ENCODE results near the gene QSOX1. TPM values are rescaled to one million over a fixed set of nuclear protein-coding genes. Genes with fewer than 3 reads are reported as not detected.

QSOX1 gene
- polyA plus RNA-seq, 5 donors: 123 to 207 (median 160) TPM

DNA sequence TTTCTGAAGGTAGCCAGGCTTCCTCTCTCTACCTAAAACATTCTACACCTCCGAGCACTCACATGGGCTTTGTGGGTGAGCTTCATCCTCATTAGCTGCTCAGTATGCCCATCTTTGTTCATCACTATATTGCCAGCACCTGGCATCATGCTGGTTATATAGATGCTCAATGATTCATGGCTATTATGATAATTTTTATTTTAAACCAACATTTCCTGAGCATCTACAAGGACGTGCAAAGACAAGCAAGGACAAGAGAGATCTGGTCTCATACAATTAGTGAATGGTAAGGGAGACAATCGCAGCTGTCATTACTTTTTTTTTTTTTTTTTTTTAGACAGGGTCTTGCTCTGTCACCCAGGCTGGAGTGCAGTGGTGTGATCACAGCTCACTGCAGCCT is 11.3 kb upstream of the QSOX1 start:
- no peak for DNase-seq

DNA sequence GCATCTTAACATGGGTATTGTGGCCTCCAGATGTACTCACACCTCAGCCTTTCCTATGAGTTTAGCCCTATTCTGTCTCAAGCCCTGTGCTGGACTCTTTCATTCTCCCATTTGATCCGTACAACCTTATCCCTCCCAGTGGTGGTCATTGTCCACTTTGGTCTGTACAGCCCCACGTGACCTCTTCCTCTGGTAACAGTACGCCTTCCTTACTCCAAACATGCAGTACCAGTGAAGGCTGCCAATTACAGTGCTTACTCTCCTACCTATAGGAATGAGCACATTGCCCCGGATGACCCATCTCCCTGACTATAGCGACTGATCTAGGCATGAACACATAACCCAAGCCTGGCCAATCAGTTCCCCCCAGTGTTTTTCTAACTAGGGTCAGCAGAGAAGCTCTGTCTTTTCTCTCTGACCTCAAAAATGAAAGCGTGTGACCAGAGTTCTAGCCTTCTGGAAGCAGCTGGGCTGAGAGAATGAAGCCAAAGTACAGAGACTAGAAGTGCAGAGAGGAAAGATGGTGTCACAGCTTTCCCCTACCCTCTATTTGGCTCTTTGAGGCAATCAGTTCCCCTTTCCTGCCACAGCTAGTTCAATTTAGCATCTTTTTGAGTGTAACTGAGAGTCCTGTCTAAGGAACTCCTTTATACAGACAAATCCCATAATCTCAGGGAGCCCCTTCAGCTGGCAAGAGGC is 9.9 kb upstream of the QSOX1 start:
- no peak for DNase-seq

DNA sequence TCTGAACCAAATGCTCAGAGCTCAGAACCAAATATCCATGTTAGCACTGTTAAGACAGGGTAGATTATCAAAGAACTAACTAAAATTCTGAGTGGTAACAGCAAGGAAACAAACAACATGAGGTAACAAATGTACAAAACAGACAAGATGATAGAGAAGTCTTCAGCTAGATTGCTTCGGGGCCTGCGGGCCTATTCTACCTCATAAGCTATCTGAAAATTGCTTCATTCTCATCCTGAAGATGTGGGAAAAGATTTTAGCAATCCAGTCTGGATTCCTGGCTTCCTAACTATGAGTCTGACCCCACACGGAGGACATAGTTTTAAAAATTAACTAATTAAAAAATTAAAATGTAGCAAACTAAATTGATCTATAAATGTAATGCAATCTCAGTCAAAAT is 9.2 kb upstream of the QSOX1 start:
- DNase-seq: no peak

GRCh38 chr1:180150982-180151381 is 3.7 kb upstream of the QSOX1 start:
- no peak for DNase-seq

DNA sequence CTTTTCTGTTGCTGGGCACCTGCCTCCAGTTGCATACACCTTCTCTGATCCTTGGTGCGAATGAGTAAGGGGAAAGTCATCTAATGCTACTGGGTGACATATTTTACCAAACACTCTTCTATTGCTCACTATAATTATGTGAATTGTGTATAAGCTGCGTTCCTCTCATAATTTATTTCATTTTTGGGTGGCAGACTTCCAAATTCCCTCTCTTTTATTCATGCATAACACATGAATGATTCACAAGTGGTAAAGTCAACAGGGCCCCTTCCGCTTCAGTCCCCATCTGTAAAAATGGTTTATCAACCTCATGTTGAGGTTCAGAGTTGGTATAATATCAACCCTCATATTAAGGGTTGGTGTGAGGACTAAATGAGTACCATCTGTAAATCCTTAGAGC is 3.2 kb upstream of the QSOX1 start:
- DNase-seq: no peak

- DNase-seq: no peak
Measured at GRCh38 chr1:180152588-180152987, 2.1 kb upstream of the QSOX1 start.

DNA sequence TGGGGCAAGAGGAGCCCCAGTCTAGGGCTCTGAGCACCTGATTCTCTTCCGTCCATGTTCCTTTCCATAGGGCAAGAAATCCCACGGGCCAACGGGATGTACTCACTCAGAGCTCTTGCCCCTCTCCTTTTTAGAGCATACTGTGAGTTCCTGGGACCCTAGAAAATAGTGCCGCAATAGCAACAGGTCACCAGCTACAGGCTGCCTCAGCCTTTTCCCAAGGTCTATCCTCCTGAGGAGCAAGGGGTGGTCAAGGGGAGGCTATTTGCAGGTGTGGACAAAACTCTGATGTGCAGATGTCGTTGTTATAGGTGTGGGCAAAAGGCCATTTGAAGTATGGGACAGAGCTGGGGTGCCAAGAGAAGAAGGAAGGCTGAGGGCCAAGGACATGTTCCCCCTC is 1.6 kb upstream of the QSOX1 start:
- no peak for DNase-seq

DNA sequence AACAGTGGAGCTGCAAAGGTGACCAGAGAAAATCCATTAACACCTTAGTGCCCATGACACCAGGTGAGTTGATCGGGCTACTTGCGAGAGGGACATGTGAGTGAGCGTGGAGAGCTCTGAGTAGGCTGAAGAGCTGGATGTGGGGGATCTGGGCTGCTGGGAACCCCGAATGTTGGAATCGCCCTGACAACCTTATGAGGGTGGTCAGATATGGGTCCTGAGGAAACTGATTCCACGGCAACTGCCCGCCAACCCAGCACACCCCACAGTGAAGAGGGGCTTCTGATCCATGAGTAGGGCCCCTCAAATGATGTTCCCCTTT is 705 bp upstream of the QSOX1 start:
- no peak for DNase-seq

DNA sequence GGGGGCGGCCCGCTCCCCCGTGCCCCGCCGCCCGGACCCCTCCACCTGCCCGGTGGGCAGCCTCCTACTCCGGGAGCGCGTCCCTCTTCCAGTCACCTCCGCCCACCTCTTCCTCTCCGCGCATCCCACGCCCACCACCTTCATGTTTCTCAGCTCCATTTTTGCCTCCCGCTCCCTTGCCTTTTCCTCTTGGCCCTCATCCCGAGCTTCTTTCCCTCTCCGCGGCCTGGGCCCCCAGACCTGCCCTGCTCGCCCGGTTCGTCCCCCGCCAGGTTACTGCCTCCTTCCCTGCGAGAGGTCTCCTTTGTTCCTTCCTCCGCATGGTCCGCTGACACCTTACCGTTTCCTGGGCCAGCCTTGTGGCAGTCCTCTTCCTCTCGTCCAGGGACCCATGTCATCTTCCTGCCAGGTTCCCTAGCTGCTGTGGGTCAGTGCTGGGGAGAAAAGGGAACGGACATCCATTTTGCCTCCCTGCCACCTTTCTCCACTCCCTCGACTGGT is 563 bp downstream of the QSOX1 start:
- DNase-seq: no peak

DNA sequence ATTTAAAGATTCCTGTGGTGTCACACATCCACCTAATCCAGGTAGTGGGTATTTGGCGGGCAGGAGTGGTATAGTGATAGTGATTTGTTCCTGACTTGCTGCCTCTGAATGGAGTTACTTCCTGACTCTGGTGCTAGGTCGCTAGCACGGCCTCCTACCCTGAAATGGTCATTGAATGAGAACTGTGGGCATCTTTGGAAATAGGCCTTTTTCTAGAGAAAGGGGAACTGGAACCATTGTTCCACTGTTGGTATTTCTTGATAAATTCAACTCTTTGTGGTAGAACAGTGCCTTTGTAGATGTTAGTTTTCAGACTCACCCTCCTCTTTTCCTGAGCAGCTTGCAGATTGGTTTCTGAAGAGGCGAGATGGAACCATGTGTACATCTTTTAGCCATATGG is 1.5 kb downstream of the QSOX1 start:
- DNase-seq: no peak

DNA sequence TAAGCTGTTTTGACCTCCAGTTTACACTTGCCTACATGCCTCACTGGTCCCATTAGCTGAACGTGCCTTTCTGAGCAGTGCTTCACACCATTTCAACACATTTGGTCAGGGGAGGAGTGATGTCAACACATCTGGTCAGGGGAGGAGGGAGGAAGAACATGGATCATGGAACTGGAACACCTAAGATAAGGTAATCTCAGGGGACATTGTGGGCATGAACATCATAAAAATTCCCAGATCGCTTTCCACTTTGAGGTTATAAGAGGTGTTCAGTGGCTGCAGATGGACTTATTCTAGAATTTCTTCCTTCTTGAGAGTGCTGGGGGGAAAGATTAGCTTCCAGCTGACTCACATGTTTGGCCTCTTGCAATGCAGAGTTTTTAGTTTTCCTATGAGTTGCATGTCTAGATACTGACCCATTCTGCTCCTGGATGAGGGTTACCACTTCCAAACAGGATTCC is 2.0 kb downstream of the QSOX1 start:
- no peak for DNase-seq

DNA sequence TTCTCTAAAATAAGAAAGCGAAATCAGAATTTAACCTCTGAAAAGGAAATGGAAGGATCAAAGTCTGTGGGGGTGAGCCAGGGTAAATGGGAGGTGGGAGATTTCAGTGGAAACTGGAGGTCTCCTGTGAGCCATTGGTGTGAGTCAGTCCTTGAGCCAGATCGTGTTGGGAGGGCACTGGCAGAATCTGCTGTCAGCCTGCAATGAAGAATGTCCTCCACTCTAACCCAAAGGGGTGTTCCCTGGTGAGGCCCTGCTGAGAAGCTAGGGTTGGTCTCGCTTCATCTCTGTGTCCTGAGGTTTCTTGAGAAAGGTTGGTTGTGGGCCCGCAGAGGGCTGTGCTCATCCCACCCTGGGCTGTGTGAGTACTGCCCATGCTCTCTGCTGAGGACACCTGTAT is 2.4 kb downstream of the QSOX1 start:
- DNase-seq: no peak

DNA sequence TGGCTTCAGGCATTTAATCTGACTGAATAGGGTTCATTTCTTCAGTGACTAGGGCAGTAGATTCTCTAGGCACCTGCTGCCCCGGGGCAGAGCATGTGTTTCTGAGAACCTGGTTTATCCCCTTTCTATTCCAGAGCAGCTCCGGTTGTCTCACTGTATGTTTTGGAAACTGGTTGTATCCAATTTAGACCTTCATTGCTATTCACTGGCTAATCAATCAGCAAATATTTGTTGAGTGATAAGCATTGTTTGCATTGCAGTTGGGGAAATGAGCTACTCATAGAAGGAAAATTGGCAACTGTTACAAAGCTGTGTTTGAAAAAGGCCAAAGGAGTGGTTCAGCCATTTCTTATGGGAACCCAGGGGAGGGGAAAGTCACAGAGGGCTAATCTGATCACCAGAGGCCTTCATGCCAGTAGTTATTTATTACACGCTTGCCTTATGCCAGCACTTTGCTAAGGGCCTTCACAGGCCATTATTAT is 2.9 kb downstream of the QSOX1 start:
- no peak for DNase-seq

DNA sequence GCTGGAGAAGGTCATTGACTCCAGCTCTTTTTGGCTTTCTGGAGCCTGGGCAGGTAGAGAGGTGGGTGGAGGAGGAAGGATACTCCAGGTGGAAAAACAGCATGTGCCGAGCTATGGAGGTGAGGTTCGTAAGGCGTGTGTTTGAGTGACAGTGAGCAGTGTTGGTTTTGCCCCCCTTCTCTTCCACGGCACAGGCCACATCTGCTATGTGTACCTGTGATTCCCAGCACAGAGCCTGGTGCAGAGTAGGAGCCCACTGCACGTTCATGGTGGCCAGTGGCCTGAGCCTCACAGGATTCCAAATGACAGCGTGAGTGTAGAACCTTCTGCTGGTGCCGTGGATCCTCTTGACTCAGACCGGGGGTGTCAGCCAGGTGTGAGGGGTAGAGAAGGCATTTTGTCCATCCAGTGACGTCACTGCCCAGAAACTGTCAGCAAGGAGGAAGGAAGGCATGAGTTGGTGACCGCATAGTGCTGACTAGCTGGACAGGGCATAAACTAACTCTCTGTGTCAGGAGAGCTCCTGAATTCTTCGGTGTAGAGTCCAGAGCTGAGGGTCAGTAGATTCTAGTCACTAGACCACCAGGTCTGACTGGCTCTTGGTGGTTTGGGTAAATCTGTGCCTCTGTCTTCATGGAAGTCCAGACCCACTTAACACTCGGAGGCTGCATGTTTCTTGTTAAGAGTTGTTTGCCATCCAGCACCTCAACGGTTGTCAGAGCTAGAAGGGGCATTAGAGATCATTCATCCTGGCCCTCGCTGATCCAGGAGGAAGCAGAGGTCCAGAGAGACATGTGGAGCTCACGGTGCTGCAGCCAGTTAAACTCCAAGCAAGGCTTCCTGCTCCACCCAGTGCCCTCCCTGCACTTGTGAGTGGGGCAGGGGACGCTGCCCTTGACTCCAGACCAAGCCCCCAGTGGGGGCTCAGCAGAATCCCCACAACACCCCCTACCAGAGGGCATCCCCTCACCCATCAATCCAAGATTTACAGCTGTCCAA is 3.8 kb downstream of the QSOX1 start:
- no peak for DNase-seq

GRCh38 chr1:180160357-180160756 is 5.7 kb downstream of the QSOX1 start:
- no peak for DNase-seq

DNA sequence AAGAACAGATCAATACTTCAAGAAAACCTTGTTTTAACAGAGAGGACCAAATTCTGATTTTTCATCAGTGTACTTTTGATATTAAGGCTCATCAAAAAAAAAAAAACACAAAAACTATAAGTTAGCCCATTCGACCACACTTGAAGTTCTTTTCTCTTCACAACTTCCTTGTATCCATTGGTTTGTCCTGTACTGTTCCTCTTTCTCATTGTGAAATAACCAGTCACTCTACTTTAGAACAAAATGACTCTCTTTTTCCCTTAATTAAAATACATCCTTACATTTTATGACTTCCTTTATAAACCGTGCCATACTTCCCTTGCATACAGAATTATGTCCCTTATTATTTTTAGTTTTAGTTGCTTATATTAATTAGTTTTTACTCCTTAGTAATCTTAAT is 8.4 kb downstream of the QSOX1 start:
- no peak for DNase-seq

DNA sequence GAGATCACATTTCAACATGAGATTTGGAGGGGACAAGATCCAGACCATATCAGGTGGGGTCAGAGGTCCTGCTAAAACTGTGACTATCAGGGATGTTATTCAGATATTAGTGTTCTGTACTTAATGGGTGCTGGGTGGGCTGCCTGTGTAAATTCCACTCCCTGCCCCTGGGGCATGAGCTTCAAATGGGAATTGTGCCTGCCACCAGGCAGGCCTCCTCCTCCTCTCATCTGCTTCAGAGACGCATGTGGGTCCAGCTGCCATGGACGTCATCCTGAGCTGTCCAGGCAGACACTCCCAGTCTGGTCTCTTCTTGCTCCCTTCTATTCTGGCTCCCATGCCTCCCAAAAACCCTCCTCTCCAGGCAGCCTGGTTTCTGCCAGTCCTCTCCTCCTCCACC is 10.4 kb downstream of the QSOX1 start:
- DNase-seq: no peak

- no peak for DNase-seq
Measured at GRCh38 chr1:180165509-180166435, 11.1 kb downstream of the QSOX1 start.

GRCh38 chr1:180166436-180166800 is 11.7 kb downstream of the QSOX1 start:
- no peak for DNase-seq

GRCh38 chr1:180167021-180167701 is 12.5 kb downstream of the QSOX1 start:
- no peak for DNase-seq

Measured in right lung (tissue), 5 donors.